HL-60 (cell line): ENCODE results near the gene GMEB2.
A peak's percentile ranks its signal among the peaks of the same experiment; 100 is the strongest.
"Not testable (repeated sequence)": the region's sequence is repeated elsewhere in the genome, so short reads cannot be mapped to it uniquely, and the experiment has no call there.

Experiments used
- DNase-seq, 2 experiments: peaks; one replicate each; pipeline ENCODE4 v3.0.0-alpha.2; 2010 to 2020; ENCODE audit warnings: low read depth in 1 of 2, low spot score in 1 of 2
- H3K27ac ChIP-seq: fragments of 250-450 bp; sonication (Bioruptor Pico); replicated peaks from 2 replicates; pipeline ENCODE4 v1.5.1; 2020; ENCODE audit warnings: mild to moderate bottlenecking, moderate library complexity
- H3K27me3 ChIP-seq: fragments of 250-450 bp; sonication (Bioruptor Pico); 2 replicates; pipeline ENCODE4 v1.5.1; 2021; ENCODE audit warnings: mild to moderate bottlenecking, moderate library complexity; ENCODE audit not compliant: insufficient read depth, poor library complexity, severe bottlenecking
- H3K4me3 ChIP-seq: replicated peaks from 2 replicates; pipeline ENCODE4 v1.5.1; 2011; ENCODE audit warnings: mild to moderate bottlenecking, control low read depth, low read length; ENCODE audit not compliant: insufficient read depth
- GABPA ChIP-seq: IDR thresholded peaks from 2 replicates; pipeline ENCODE4 v1.6.1; 2012; ENCODE audit warnings: low read depth
- POLR2AphosphoS5 ChIP-seq: IDR thresholded peaks from 2 replicates; pipeline ENCODE4 v1.6.1; 2012; ENCODE audit warnings: low read depth
- SPI1 ChIP-seq: IDR thresholded peaks from 2 replicates; pipeline ENCODE4 v1.6.1; 2012; ENCODE audit warnings: low read depth, mild to moderate bottlenecking, borderline replicate concordance
- TF ChIP-seq, protein P1 (sequence below): IDR thresholded peaks from 2 replicates; pipeline ENCODE4 v1.6.1; 2012; ENCODE audit warnings: low read depth; ENCODE audit not compliant: insufficient replicate concordance
- TF ChIP-seq, protein P2 (sequence below): IDR thresholded peaks from one replicate; pipeline ENCODE4 v1.5.1; 2011; ENCODE audit warnings: low read length, control low read depth, inconsistent platforms; ENCODE audit not compliant: insufficient read depth

Gene GMEB2

DNA sequence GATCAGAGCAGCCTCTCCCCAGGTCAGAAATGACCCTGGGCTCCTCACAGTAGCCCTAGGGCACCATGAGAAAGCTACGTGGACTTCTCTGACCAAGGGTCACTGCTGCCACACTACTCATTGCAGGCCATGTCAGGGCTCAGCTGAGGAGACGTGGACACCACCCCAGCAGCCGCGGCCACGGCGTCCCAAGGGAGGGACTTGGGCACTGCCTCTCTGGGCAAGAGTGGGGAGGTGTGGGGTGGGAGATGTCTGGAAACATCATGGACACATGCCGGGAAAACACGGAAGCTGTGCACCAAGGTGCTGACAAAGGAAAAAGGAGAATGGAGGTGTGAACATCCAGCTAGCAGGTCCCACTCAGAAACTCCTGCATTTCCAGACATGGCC, 9.0 kb downstream of the GMEB2 start:
- no peak for DNase-seq
- H3K4me3 ChIP-seq = no peak overlapping the region

DNA sequence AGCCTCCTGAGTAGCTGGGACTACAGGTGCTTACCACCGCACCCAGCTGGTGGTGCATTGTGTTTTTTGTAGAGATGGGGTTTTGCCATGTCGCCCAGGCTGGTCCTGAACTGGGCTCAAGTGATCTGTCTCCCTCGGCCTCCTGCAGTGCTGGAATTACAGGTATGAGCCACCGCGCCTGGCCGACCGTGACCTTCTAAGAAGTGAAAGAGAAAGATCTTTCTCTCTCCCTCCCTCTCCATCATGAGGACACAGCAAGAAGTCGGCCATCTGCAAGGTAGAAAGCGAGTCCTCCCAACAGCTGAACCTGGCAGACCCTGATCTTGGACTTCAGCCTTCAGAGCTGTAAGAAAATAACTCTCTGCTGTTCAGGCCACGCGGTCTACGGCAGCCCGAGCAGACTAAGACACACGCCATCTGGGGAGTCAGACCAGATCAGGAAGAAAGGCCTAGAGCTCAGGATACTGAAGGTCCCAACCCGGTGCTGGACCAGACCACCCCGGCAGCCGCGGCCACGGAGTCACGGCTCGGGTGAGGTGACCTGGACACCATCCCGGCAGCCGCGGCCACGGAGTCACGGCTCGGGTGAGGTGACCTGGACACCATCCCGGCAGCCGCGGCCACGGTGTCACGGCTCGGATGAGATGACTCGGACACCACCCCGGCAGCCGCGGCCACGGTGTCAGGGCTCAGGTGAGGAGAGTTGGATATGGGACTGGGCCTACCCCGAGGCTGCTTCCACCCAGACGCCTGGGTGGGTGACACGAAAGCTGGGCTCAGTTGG, 9.6 kb downstream of the GMEB2 start:
- Histone ChIP-seq H3K27me3 (no peaks in the 10 kb centered on the region), H3K4me3 (no peak overlapping the region), H3K27ac (no peak overlapping the region)
- TF ChIP-seq, protein P1, sequence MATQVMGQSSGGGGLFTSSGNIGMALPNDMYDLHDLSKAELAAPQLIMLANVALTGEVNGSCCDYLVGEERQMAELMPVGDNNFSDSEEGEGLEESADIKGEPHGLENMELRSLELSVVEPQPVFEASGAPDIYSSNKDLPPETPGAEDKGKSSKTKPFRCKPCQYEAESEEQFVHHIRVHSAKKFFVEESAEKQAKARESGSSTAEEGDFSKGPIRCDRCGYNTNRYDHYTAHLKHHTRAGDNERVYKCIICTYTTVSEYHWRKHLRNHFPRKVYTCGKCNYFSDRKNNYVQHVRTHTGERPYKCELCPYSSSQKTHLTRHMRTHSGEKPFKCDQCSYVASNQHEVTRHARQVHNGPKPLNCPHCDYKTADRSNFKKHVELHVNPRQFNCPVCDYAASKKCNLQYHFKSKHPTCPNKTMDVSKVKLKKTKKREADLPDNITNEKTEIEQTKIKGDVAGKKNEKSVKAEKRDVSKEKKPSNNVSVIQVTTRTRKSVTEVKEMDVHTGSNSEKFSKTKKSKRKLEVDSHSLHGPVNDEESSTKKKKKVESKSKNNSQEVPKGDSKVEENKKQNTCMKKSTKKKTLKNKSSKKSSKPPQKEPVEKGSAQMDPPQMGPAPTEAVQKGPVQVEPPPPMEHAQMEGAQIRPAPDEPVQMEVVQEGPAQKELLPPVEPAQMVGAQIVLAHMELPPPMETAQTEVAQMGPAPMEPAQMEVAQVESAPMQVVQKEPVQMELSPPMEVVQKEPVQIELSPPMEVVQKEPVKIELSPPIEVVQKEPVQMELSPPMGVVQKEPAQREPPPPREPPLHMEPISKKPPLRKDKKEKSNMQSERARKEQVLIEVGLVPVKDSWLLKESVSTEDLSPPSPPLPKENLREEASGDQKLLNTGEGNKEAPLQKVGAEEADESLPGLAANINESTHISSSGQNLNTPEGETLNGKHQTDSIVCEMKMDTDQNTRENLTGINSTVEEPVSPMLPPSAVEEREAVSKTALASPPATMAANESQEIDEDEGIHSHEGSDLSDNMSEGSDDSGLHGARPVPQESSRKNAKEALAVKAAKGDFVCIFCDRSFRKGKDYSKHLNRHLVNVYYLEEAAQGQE = no peak
- TF ChIP-seq, protein P2, sequence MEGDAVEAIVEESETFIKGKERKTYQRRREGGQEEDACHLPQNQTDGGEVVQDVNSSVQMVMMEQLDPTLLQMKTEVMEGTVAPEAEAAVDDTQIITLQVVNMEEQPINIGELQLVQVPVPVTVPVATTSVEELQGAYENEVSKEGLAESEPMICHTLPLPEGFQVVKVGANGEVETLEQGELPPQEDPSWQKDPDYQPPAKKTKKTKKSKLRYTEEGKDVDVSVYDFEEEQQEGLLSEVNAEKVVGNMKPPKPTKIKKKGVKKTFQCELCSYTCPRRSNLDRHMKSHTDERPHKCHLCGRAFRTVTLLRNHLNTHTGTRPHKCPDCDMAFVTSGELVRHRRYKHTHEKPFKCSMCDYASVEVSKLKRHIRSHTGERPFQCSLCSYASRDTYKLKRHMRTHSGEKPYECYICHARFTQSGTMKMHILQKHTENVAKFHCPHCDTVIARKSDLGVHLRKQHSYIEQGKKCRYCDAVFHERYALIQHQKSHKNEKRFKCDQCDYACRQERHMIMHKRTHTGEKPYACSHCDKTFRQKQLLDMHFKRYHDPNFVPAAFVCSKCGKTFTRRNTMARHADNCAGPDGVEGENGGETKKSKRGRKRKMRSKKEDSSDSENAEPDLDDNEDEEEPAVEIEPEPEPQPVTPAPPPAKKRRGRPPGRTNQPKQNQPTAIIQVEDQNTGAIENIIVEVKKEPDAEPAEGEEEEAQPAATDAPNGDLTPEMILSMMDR = no peak
- TF ChIP-seq GABPA (no peak), POLR2AphosphoS5 (no peak), SPI1 (no peak)
- DNase-seq = no peak

More for the DNA sequence above, 9.0 kb downstream of the GMEB2 start:
- TF ChIP-seq, protein P2 = no peak
- TF ChIP-seq POLR2AphosphoS5 (no peak), GABPA (no peak), SPI1 (no peak)
- TF ChIP-seq, protein P1 = no peak
- Histone ChIP-seq H3K27ac (no peak overlapping the region), H3K27me3 (no peaks in the 10 kb centered on the region)

DNA sequence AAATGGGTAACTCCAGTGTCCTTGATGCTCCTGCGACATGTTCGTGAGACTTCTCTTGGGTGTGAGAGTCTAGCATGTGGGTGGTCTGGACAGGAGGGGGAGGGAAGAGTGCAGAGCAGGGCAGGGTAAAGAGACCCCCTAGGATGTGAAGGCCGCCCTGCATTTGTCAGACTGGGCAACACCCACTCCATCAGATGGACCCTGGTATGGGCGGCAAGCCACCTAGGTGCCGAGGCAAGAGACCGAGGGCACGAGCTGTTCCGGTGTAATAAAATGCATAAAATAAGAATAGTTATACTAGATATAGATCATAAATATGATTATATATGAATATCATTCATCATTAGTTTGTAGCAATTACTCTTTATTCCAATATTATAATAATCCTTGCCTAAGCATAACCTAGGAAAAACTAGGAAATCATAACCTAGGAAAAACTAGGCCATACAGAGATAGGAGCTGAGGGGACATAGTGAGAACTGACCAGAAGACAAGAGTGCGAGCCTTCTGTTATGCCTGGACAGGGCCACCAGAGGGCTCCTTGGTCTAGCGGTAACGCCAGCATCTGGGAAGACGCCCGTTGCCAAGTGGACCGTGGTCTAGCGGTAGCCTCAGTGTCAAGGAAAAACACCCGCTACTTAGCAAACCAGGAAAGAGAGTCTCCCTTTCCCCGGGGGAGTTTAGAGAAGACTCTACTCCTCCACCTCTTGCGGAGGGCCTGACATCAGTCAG, 12.9 kb downstream of the GMEB2 start:
- H3K4me3 ChIP-seq, H3K27ac ChIP-seq, DNase-seq, H3K27me3 ChIP-seq: not testable (repeated sequence)

DNA sequence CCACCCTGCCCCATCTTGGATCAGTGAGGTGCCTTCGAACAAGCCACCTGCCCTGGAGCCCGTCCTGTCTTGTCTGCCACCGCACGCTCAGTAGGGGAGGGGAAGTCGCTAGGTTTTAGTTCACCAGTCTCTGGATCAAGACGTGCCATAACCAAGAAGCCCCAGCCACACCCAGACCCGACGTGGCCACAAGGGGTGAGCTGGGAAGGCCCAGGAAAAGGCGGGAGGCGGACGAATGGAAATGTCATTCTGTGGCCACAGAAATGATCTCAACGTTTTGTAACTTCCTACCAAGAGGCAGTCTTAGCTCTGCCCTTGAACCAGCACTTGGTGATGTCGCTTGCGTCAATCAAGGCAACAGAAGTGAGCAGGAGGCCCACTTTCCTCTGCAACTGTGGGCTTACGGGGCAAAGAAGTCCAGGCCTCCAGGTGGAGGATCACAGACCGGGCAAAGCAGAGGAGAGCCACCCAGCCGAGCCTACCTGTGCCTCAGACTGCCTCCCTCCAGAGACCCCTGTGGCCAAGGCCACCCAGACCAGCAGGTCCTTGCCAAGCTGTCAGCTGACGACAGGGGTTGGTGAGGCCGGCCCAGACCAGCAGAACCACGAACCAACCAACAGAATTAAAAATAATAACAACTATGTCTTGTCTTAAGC, 14.5 kb downstream of the GMEB2 start:
- peak; percentile 86 to 98 for DNase-seq
- Histone ChIP-seq H3K4me3 (no peak overlapping the region), H3K27ac (peak overlapping the region; percentile 78), H3K27me3 (no peaks in the 10 kb centered on the region)
- peak; percentile 51; the same call in 1 of the 2 replicates for TF ChIP-seq SPI1
- TF ChIP-seq GABPA = no peak
- TF ChIP-seq POLR2AphosphoS5 = peak; percentile 79
- TF ChIP-seq, protein P2 = no peak
